ENCODE data around the gene NCOR1.
"Not testable (repeated sequence)": the region's sequence is repeated elsewhere in the genome, so short reads cannot be mapped to it uniquely, and the experiment has no call there.

DNA sequence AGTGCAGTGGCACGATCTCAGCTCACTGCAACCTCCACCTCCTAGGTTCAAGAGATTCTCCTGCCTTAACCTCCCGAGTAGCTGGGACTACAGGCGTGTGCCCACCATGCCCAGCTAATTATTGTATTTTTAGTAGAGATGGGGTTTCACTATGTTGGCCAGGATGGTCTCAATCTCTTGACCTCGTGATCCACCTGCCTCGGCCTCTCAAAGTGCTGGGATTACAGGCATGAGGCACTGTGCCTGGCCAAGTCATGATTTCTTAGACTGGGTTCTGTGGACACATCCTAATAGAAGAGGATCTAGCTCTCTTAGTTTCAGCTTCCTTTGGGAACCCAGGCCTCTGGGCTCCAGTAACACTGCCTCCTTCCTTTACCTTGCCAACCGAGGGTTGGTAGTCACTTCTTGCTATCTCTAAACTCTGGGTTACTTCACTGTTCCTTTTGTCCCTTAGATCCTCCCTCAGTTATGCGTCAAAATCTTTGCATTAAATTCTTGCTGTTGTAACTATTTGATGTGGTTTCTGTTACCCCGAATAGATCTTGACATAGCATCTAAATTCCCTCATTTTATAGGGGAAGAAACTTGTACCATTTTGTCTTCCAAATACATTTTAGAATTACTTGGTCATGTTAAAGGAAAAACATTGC is 14.7 kb upstream of the NCOR1 start:
- not testable (repeated sequence) for TF ChIP-seq CTCF (IDR thresholded peaks at IDR 0.05; ENCODE audit: low read depth, low read length); EZH2phosphoT487 (IDR thresholded peaks at IDR 0.05; ENCODE audit: low read depth)
